Astrocyte (in vitro differentiated cells and primary cell): ENCODE data around the gene TSPEAR. TPM values are rescaled to one million over a fixed set of nuclear protein-coding genes. Genes with fewer than 3 reads are reported as not detected.

Experiments used
- DNase-seq: peaks from one replicate; pipeline ENCODE4 v3.0.0-alpha.2; 2010; ENCODE audit warnings: low read depth
- FAIRE-seq: peaks from 2 replicates; lab custom pipeline; 2011; peaks lifted over from hg19 to GRCh38; lab: Jason Lieb, UNC
- H2AFZ ChIP-seq: 2 replicates; pipeline ENCODE4 v1.6.0; 2012; ENCODE audit warnings: low read depth, low read length, inconsistent platforms
- H3K27ac ChIP-seq: 2 replicates; pipeline ENCODE4 v1.5.1; 2011; ENCODE audit warnings: low read depth, low read length, inconsistent platforms
- H3K27me3 ChIP-seq: 2 replicates; pipeline ENCODE4 v1.6.0; 2011; ENCODE audit warnings: low read length, inconsistent platforms; ENCODE audit not compliant: insufficient read depth
- H3K36me3 ChIP-seq: 2 replicates; pipeline ENCODE4 v1.5.1; 2011; ENCODE audit warnings: low read length, inconsistent platforms; ENCODE audit not compliant: insufficient read depth
- H3K4me1 ChIP-seq: 2 replicates; pipeline ENCODE4 v1.5.1; 2011; ENCODE audit warnings: low read length, inconsistent platforms; ENCODE audit not compliant: insufficient read depth
- H3K4me2 ChIP-seq: 2 replicates; pipeline ENCODE4 v1.6.0; 2012; ENCODE audit warnings: low read length, inconsistent platforms
- H3K4me3 ChIP-seq: 2 replicates; pipeline ENCODE4 v1.5.1; 2011; ENCODE audit warnings: low read depth, mild to moderate bottlenecking, low read length, inconsistent platforms; ENCODE audit not compliant: insufficient read depth
- H3K79me2 ChIP-seq: 2 replicates; pipeline ENCODE4 v1.6.0; 2012; ENCODE audit warnings: mild to moderate bottlenecking, low read length, inconsistent platforms; ENCODE audit not compliant: insufficient read depth
- H3K9ac ChIP-seq: 2 replicates; pipeline ENCODE4 v1.6.0; 2012; ENCODE audit warnings: mild to moderate bottlenecking, low read length, inconsistent platforms
- H3K9me3 ChIP-seq: 2 replicates; pipeline ENCODE4 v1.5.1; 2012; ENCODE audit warnings: low read depth, mild to moderate bottlenecking, low read length, inconsistent platforms; ENCODE audit not compliant: insufficient read depth
- H4K20me1 ChIP-seq: 2 replicates; pipeline ENCODE4 v1.6.0; 2012; ENCODE audit warnings: low read length, inconsistent platforms; ENCODE audit not compliant: insufficient read depth
- H3K27ac Mint-ChIP-seq: one replicate; pipeline ENCODE4 v1.8.0; 2021; ENCODE audit warnings: mild to moderate bottlenecking, mixed read lengths; ENCODE audit not compliant: unreplicated experiment
- H3K27me3 Mint-ChIP-seq: one replicate; pipeline ENCODE4 v1.8.0; 2021; ENCODE audit warnings: low read depth, mixed read lengths; ENCODE audit not compliant: unreplicated experiment
- H3K36me3 Mint-ChIP-seq: one replicate; pipeline ENCODE4 v1.8.0; 2021; ENCODE audit warnings: low read depth, mixed read lengths; ENCODE audit not compliant: unreplicated experiment
- H3K4me1 Mint-ChIP-seq: one replicate; pipeline ENCODE4 v1.8.0; 2021; ENCODE audit warnings: low read depth, mixed read lengths; ENCODE audit not compliant: unreplicated experiment
- H3K4me3 Mint-ChIP-seq: one replicate; pipeline ENCODE4 v1.8.0; 2021; ENCODE audit warnings: mild to moderate bottlenecking, moderate library complexity, mixed read lengths; ENCODE audit not compliant: unreplicated experiment
- H3K9me3 Mint-ChIP-seq: one replicate; pipeline ENCODE4 v1.8.0; 2021; ENCODE audit warnings: mild to moderate bottlenecking, mixed read lengths; ENCODE audit not compliant: unreplicated experiment
- CTCF ChIP-seq: IDR thresholded peaks from 2 replicates; pipeline ENCODE4 v1.5.1; 2011; ENCODE audit warnings: low read depth, mild to moderate bottlenecking, inconsistent platforms, low read length, moderate library complexity; ENCODE audit not compliant: insufficient read depth
- EZH2 ChIP-seq: IDR thresholded peaks from 2 replicates; pipeline ENCODE4 v1.6.1; 2012; ENCODE audit warnings: mild to moderate bottlenecking, low read length, inconsistent platforms; ENCODE audit not compliant: insufficient read depth
- total RNA-seq: library from RNA; stranded (reverse); gene quantifications from 2 replicates; pipeline ENCODE4 v1.2.1, GENCODE V29; 2021

TSPEAR gene
- total RNA-seq, 1 donor from 2014 or later = not detected

GRCh38 chr21:44510109-44510507, 201.3 kb downstream of the TSPEAR start:
- peaks cover 42% of the 10 kb centered on the region for H3K27me3 Mint-ChIP-seq
- FAIRE-seq (no peak), DNase-seq (no peak)
- Histone ChIP-seq H3K27me3 (peaks cover 2% of the 10 kb centered on the region), H3K9ac (no peak overlapping the region), H2AFZ (no peak overlapping the region), H3K4me3 (no peak overlapping the region), H3K27ac (no peak overlapping the region), H3K9me3 (no peaks in the 10 kb centered on the region), H3K4me1 (no peaks in the 10 kb centered on the region), H3K4me2 (no peak overlapping the region), H3K36me3 (no peaks in the 10 kb centered on the region), H3K79me2 (no peaks in the 10 kb centered on the region), H4K20me1 (no peaks in the 10 kb centered on the region)
- H3K9me3 Mint-ChIP-seq = no peaks in the 10 kb centered on the region
- no peak overlapping the region for H3K4me3 Mint-ChIP-seq
- TF ChIP-seq EZH2 = no peak
- peaks cover 4% of the 10 kb centered on the region for H3K4me1 Mint-ChIP-seq
- peaks cover 3% of the 10 kb centered on the region for H3K36me3 Mint-ChIP-seq
- no peak overlapping the region for H3K27ac Mint-ChIP-seq

- Histone ChIP-seq H3K9me3 (no peaks in the 10 kb centered on the region), H3K4me3 (no peak overlapping the region), H3K9ac (no peak overlapping the region), H3K36me3 (no peaks in the 10 kb centered on the region), H3K4me1 (no peaks in the 10 kb centered on the region), H2AFZ (no peak overlapping the region), H3K79me2 (no peaks in the 10 kb centered on the region), H4K20me1 (no peaks in the 10 kb centered on the region), H3K27me3 (peaks cover 2% of the 10 kb centered on the region), H3K27ac (no peak overlapping the region), H3K4me2 (no peak overlapping the region)
- Mint-ChIP-seq H3K27me3 (peaks cover 37% of the 10 kb centered on the region), H3K36me3 (peaks cover 1% of the 10 kb centered on the region), H3K4me3 (no peak overlapping the region), H3K27ac (no peak overlapping the region), H3K4me1 (peaks cover 4% of the 10 kb centered on the region), H3K9me3 (no peaks in the 10 kb centered on the region)
- FAIRE-seq (no peak), DNase-seq (no peak)
- TF ChIP-seq CTCF = no peak
- no peak for TF ChIP-seq EZH2
These were observed 201.8 kb downstream of the TSPEAR start for GRCh38 chr21:44509539-44509938.

GRCh38 chr21:44508711-44509445, 202.5 kb downstream of the TSPEAR start:
- Histone ChIP-seq H4K20me1 (no peaks in the 10 kb centered on the region), H3K4me1 (no peaks in the 10 kb centered on the region), H3K4me3 (no peak overlapping the region), H3K27ac (no peak overlapping the region), H2AFZ (no peak overlapping the region), H3K4me2 (no peak overlapping the region), H3K36me3 (no peaks in the 10 kb centered on the region), H3K9me3 (no peaks in the 10 kb centered on the region), H3K79me2 (no peaks in the 10 kb centered on the region), H3K27me3 (peaks cover 2% of the 10 kb centered on the region), H3K9ac (no peak overlapping the region)
- DNase-seq = no peak
- Mint-ChIP-seq H3K9me3 (no peaks in the 10 kb centered on the region), H3K36me3 (peaks cover 1% of the 10 kb centered on the region), H3K4me3 (no peak overlapping the region), H3K27me3 (peaks cover 37% of the 10 kb centered on the region), H3K4me1 (peaks cover 4% of the 10 kb centered on the region), H3K27ac (no peak overlapping the region)
- TF ChIP-seq EZH2 (no peak), CTCF (no peak)
- no peak for FAIRE-seq
